K562 (cell line): ENCODE results near the gene PROK2.

ENCODE experiments used
- BMI1 ChIP-seq: fragments of 150-350 bp; IDR thresholded peaks from 2 replicates; pipeline ENCODE4 v1.6.1; 2014; ENCODE audit warnings: low read length
- HDAC1 ChIP-seq, 2 experiments: fragments of 450-650 bp; IDR thresholded peaks; 2 replicates each; pipeline ENCODE4 v1.6.1; 2016 to 2017; ENCODE audit warnings: inconsistent platforms in 1 of 2, mild to moderate bottlenecking in 1 of 2, moderate library complexity in 1 of 2
- IRF9 ChIP-seq: fragments of 450-650 bp; IDR thresholded peaks from 2 replicates; pipeline ENCODE4 v1.6.1; 2016; ENCODE audit warnings: missing biosample characterization, missing genetic modification characterization
- MXI1 ChIP-seq: IDR thresholded peaks from 2 replicates; pipeline ENCODE4 v1.6.1; 2011; ENCODE audit warnings: low read depth, mild to moderate bottlenecking, improper control_type of control experiment, low read length
- PKNOX1 ChIP-seq: fragments of 450-650 bp; IDR thresholded peaks from 2 replicates; pipeline ENCODE4 v1.6.1; 2016
- PTRF ChIP-seq: fragments of 450-650 bp; IDR thresholded peaks from 2 replicates; pipeline ENCODE4 v1.6.1; 2016; ENCODE audit warnings: mild to moderate bottlenecking, missing genetic modification characterization, missing compliant biosample characterization
- THRA ChIP-seq: fragments of 450-650 bp; IDR thresholded peaks from 2 replicates; pipeline ENCODE4 v1.6.1; 2017; ENCODE audit warnings: mild to moderate bottlenecking, moderate library complexity
- ZBTB34 ChIP-seq: fragments of 250-450 bp; sonication (Bioruptor Pico); IDR thresholded peaks from 2 replicates; pipeline ENCODE4 v1.8.0; 2021; ENCODE audit warnings: mild to moderate bottlenecking, moderate library complexity
- ZNF280B ChIP-seq: fragments of 250-450 bp; sonication (Bioruptor Pico); IDR thresholded peaks from 2 replicates; pipeline ENCODE4 v1.5.1; 2021; ENCODE audit warnings: mild to moderate bottlenecking

GRCh38 chr3:71726146-71726545 is 58.8 kb downstream of the PROK2 start:
- no peak for TF ChIP-seq ZBTB34 (CRISPR knock-in tag)
- TF ChIP-seq ZNF280B (CRISPR knock-in tag) = no peak
- TF ChIP-seq BMI1 = no peak
- TF ChIP-seq THRA = no peak
- TF ChIP-seq IRF9 = no peak
- TF ChIP-seq HDAC1 (IDR thresholded peaks at IDR 0.05) = no peak
- TF ChIP-seq PKNOX1 = no peak
- TF ChIP-seq MXI1 = no peak
- no peak for TF ChIP-seq PTRF (tag)
